ENCODE measurements around the gene COL11A2.

COL11A2 gene

GRCh38 chr6:33191383-33192104 lies 723 bp downstream of the COL11A2 start:
- DNase-seq: no peak

- no peak for DNase-seq
Observed at GRCh38 chr6:33190504-33191107, 1.7 kb downstream of the COL11A2 start.

GRCh38 chr6:33189625-33190448 lies 2.4 kb downstream of the COL11A2 start:
- DNase-seq: no peak

GRCh38 chr6:33189164-33189563 lies 3.1 kb downstream of the COL11A2 start:
- no peak for DNase-seq

- DNase-seq: no peak
Observed at GRCh38 chr6:33187809-33188208, 4.5 kb downstream of the COL11A2 start.

- no peak for DNase-seq
Observed at GRCh38 chr6:33185654-33186187, 6.5 kb downstream of the COL11A2 start.

GRCh38 chr6:33185190-33185589 lies 7.1 kb downstream of the COL11A2 start:
- DNase-seq: no peak

- DNase-seq: no peak
Observed at GRCh38 chr6:33183071-33183683, 9.1 kb downstream of the COL11A2 start.

GRCh38 chr6:33181141-33181540 lies 11.1 kb downstream of the COL11A2 start:
- DNase-seq: no peak

- no peak for DNase-seq
Observed at GRCh38 chr6:33178755-33179475, 13.4 kb downstream of the COL11A2 start.

GRCh38 chr6:33177552-33178446 lies 14.5 kb downstream of the COL11A2 start:
- DNase-seq: no peak

- DNase-seq: no peak
Observed at GRCh38 chr6:33176906-33177305, 15.4 kb downstream of the COL11A2 start.

GRCh38 chr6:33175436-33176069 lies 16.7 kb downstream of the COL11A2 start:
- DNase-seq: no peak

- no peak for DNase-seq
Observed at GRCh38 chr6:33174784-33175183, 17.5 kb downstream of the COL11A2 start.

- DNase-seq: no peak
Observed at GRCh38 chr6:33173535-33174180, 18.6 kb downstream of the COL11A2 start.

GRCh38 chr6:33172688-33173534 lies 19.4 kb downstream of the COL11A2 start:
- DNase-seq: no peak

GRCh38 chr6:33171880-33172687 lies 20.2 kb downstream of the COL11A2 start:
- DNase-seq: no peak

All from activated T-cell treated with anti-CD3 and anti-CD28 coated beads, Interleukin-2, amount 50 U/mL, for 48 hours (primary cell).